ENCODE measurements around the gene PLEKHA3.
"Not testable (repeated sequence)": the region's sequence is repeated elsewhere in the genome, so short reads cannot be mapped to it uniquely, and the experiment has no call there.

Gene PLEKHA3

GRCh38 chr2:178480227-178481181 is at the start of gene PLEKHA3:
Gene PLEKHA3, plus strand, starts transcription at chr2:178480457. Its CDS starts 413 bp downstream, at chr2:178480870.
- peak; percentile 75 to 92 for DNase-seq

- DNase-seq, result no peak
These were observed 43.6 kb upstream of the PLEKHA3 start for GRCh38 chr2:178436662-178437061.

- no peak for DNase-seq
These were observed 38.8 kb upstream of the PLEKHA3 start for GRCh38 chr2:178441426-178441825.

- DNase-seq, result no peak
These were observed 31.1 kb upstream of the PLEKHA3 start for GRCh38 chr2:178448968-178449661.

GRCh38 chr2:178449700-178450523 is 30.3 kb upstream of the PLEKHA3 start:
- no peak for DNase-seq

GRCh38 chr2:178450524-178450773 is 29.8 kb upstream of the PLEKHA3 start:
- peak in 1 of 2 experiments; percentile 63 for DNase-seq

GRCh38 chr2:178450774-178451525 is 29.3 kb upstream of the PLEKHA3 start, which contains the start of the genes PJVK and PRKRA:
Gene PJVK, plus strand, starts transcription at chr2:178451378. Its CDS starts 2,032 bp downstream, at chr2:178453410.
Gene PRKRA, minus strand, starts transcription at chr2:178451175. Its CDS starts 145 bp downstream, at chr2:178451030.
- peak; percentile 81 to 82 for DNase-seq

GRCh38 chr2:178452334-178452733 is 27.9 kb upstream of the PLEKHA3 start:
- DNase-seq, result no peak

GRCh38 chr2:178452870-178453269 is 27.4 kb upstream of the PLEKHA3 start:
- DNase-seq, result no peak

- DNase-seq, result no peak
These were observed 24.3 kb upstream of the PLEKHA3 start for GRCh38 chr2:178455947-178456346.

GRCh38 chr2:178457390-178457886 is 22.8 kb upstream of the PLEKHA3 start:
- no peak for DNase-seq

GRCh38 chr2:178469219-178469849 is 10.9 kb upstream of the PLEKHA3 start:
- DNase-seq, result no peak

- not testable (repeated sequence) for DNase-seq
These were observed 8.9 kb upstream of the PLEKHA3 start for GRCh38 chr2:178471313-178471712.

GRCh38 chr2:178473373-178473772 is 6.9 kb upstream of the PLEKHA3 start:
- DNase-seq, result no peak

GRCh38 chr2:178473931-178474330 is 6.3 kb upstream of the PLEKHA3 start:
- no peak for DNase-seq

- no peak for DNase-seq
These were observed 5.7 kb upstream of the PLEKHA3 start for GRCh38 chr2:178474560-178474959.

GRCh38 chr2:178476477-178476876 is 3.8 kb upstream of the PLEKHA3 start:
- no peak for DNase-seq

- DNase-seq, result no peak
These were observed 2.7 kb upstream of the PLEKHA3 start for GRCh38 chr2:178477443-178478129.

GRCh38 chr2:178478130-178478438 is 2.2 kb upstream of the PLEKHA3 start:
- peak in 1 of 2 experiments; percentile 1 for DNase-seq

GRCh38 chr2:178478439-178479274 is 1.6 kb upstream of the PLEKHA3 start, which contains the start of gene FKBP7:
Gene FKBP7, minus strand, starts transcription at chr2:178478600. Its CDS starts 101 bp downstream, at chr2:178478499.
- DNase-seq, result peak; percentile 48 to 49
